GM23338 (cell line): ENCODE measurements around the gene BARX2.

Source experiments
- CTCF ChIP-seq, 2 experiments: fragments of 200-600 bp in 1 of 2; sonication (generic) in 1 of 2; conservative IDR thresholded peaks; 2 replicates each; pipeline versions ENCODE4 v1.5.1 to v1.6.1; 2016 to 2017; ENCODE audit warnings: antibody characterized with exemption in 2 of 2, low read depth in 2 of 2, mild to moderate bottlenecking in 2 of 2, moderate library complexity in 1 of 2
- ETS1 ChIP-seq: IDR thresholded peaks from 2 replicates; pipeline ENCODE4 v1.6.1; 2016; ENCODE audit warnings: antibody characterized with exemption
- EZH2 ChIP-seq: fragments of 200-600 bp; sonication (generic); IDR thresholded peaks from one replicate; pipeline ENCODE4 v1.8.0; 2017; ENCODE audit warnings: antibody characterized with exemption, mild to moderate bottlenecking, low read depth; ENCODE audit not compliant: unreplicated experiment
- EZH2phosphoT487 ChIP-seq: fragments of 200-600 bp; sonication (generic); IDR thresholded peaks from one replicate; pipeline ENCODE4 v1.8.1; 2018; ENCODE audit warnings: antibody characterized with exemption; ENCODE audit not compliant: unreplicated experiment
- JUNB ChIP-seq: IDR thresholded peaks from one replicate; pipeline ENCODE4 v1.6.1; 2016; ENCODE audit warnings: antibody characterized with exemption; ENCODE audit not compliant: unreplicated experiment
- NANOG ChIP-seq: IDR thresholded peaks from 2 replicates; pipeline ENCODE4 v1.6.1; 2016; ENCODE audit warnings: antibody characterized with exemption, borderline replicate concordance
- POLR2AphosphoS5 ChIP-seq: IDR thresholded peaks from 2 replicates; pipeline ENCODE4 v1.6.1; 2016; ENCODE audit warnings: antibody characterized with exemption, low read depth
- REST ChIP-seq: IDR thresholded peaks from one replicate; pipeline ENCODE4 v1.6.1; 2018; ENCODE audit warnings: antibody characterized with exemption; ENCODE audit not compliant: unreplicated experiment
- ZNF331 ChIP-seq: fragments of 250-450 bp; sonication (Bioruptor Pico); IDR thresholded peaks from 2 replicates; pipeline ENCODE4 v1.5.0; 2020; ENCODE audit warnings: low read depth, mild to moderate bottlenecking, moderate library complexity

- TF ChIP-seq CTCF (conservative IDR thresholded peaks at IDR 0.05; ENCODE audit: low read depth in 2 of 2): no peak
- TF ChIP-seq REST: no peak
- no peak for TF ChIP-seq ZNF331 (CRISPR knock-in tag)
- TF ChIP-seq POLR2AphosphoS5: no peak
- TF ChIP-seq EZH2phosphoT487: no peak
- no peak for TF ChIP-seq ETS1
- no peak for TF ChIP-seq EZH2
- no peak for TF ChIP-seq NANOG
- no peak for TF ChIP-seq JUNB
Observed at GRCh38 chr11:129442171-129442570, 66.5 kb downstream of the BARX2 start.
